Activated CD8-positive, alpha-beta memory T cell treated with anti-CD3 and anti-CD28 coated beads, Interleukin-2, amount 50 U/mL, for 1 hour (primary cell): ENCODE results near the gene WSB2.

Experiments used
- DNase-seq: peaks from one replicate; pipeline ENCODE4 v3.0.0-alpha.2; 2020; ENCODE audit errors: extremely low read depth

Gene WSB2

GRCh38 chr12:117994551-117995438, 66.2 kb downstream of the WSB2 start:
- no peak for DNase-seq

GRCh38 chr12:117986705-117987469, 74.1 kb downstream of the WSB2 start:
- no peak for DNase-seq

- no peak for DNase-seq
Observed at GRCh38 chr12:117985182-117985581, 75.8 kb downstream of the WSB2 start.
